GM18511 (cell line): ENCODE results near the gene CHST14.

Source experiments
- ATAC-seq: cut with Tn5 transposase; IDR thresholded peaks from one replicate; pipeline ENCODE4 v1.9.1; 2021; ENCODE audit warnings: mild to moderate bottlenecking, moderate library complexity; ENCODE audit not compliant: unreplicated experiment

CHST14 gene

DNA sequence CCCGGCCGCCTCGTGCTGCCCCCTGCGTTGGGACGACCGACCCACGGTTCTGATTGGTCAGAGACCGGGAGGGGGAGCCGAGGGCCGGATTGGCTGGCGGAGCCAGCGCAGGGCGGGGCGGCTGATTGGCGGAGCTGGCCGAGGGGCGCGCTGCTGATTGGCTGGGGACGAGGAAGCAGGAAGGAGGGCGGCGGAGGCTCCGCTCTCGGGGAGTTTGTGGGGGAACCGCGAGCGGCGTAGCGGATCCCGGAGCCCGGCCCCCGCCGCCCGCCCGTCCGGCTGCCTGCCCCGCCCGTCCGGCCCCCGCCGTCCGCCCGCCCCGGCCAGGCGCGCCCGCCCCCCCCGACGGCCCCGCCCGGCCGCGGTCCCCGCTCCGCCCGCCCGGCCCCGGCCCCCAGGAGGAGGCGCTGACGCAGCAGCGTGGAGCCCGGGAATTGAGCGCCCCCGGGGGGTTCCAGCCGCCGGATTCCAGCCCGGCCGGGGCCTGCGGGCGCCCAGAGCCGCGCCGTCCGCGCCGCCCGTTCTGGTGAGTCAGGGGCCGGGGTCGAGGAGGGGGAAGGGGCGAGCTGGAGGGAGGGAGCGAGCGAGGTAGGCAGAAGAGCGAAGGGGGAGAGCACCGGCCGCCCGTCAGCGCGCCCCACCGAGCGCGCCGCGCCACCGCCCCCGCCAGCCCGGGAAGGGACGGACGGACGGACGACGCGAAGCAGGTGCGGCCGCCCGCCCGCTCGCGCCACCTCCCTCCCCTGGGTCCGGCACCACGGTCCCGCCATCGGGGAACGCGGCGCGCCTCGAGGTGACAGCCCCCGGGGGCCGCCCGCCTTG lies 29.8 kb upstream of the CHST14 start, which contains the start of gene BAHD1:
TSS of gene BAHD1 (plus strand) at position 211 of the 822 bp plus-strand sequence. CDS start 17,512 bp downstream, outside the sequence.
- peak; percentile 89 for ATAC-seq

DNA sequence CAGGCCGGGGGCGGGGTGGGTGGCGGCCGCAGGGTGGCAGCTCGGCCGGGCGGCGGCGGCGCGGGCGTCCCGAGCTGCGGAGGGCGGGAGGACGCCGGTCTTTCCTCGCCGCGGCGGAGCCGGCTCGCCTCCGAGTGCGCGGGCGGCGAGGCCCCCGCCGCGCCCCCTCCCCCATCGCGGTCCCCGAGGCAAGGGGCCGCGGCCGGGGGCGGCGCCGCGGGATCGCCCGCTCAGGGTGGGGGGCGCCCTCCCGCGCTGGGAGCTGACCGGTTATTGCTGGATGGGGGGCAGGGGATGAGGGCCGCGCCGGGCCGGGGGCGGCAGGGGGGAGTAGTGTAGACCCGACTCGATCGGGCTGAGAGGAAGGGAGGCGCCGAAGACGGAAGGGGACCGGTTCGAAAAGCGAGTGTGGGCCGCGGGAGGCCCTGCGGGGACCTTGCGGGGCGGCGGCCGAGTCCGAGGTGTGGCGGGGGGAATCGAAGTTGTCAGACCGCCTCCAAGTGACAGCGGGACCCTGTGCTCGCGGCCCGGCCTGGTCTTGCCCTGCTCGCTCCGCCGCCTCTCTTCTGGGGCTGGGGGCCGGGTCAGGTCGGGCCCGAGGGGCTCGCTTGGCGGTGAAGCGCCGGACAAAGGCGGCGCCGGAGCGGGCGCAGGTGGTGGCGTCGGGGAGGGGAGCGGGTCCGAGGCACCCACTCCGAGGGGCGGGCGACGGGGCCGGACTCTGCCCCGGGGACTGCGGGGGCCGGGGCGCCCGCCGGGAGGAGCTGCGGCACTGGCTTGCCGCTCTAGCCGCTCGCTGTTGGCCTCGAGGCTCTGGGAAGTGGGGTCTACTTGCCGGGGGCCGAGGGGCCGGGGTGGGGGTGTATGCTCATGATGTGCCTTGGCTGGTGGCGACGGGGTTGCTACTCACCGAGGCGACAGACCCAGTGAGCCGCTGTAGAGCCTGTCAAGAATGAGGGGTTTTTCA lies 28.9 kb upstream of the CHST14 start:
- ATAC-seq = peak; percentile 10

DNA sequence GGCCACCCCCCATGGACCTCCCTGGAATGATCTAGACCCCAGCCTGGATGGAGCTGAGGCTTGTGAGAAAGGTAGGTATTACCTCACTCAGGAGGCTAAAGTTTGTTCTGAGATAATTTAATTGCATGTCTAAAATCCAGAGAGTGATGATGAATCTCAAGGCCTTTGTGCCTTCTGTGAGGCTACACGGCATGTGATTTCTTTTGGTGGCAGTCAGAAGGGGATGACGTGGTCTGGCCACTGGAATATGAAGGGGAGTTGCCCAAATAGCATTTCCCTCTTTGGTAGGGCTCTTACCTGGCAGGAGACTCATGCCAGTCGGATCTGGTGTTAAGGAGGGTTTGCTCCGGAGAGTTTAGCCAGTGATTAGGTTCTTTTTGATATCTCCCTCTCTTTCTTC lies 27.5 kb upstream of the CHST14 start:
- no peak for ATAC-seq

- no peak for ATAC-seq
Observed at GRCh38 chr15:40443846-40444245, 26.9 kb upstream of the CHST14 start.

- ATAC-seq = no peak
Observed at GRCh38 chr15:40444736-40445135, 26.0 kb upstream of the CHST14 start.

DNA sequence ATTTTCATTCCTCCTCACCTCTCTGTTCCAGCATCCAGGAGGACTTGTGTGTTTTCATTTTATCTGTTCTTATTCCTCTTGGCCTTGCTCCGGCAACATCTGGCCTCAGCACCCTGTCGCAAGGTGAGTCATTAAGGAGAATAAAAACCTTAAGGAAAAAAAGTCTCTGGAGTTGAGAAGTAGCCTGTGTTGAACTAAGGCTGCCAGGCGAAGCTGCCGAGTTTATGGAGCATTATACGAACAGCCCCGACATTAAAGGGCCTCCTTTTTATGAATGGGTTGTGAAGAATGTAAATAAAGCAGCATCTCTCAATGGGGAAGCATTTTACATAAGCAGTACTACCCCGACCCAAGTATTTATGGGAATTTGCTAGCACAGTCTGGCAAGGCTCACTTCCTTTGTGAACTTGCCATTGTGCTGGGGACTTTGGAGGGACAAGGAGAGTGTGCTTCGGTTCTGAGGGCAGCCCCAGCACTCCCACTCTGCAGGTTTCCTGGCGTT lies 25.3 kb upstream of the CHST14 start:
- ATAC-seq = no peak

DNA sequence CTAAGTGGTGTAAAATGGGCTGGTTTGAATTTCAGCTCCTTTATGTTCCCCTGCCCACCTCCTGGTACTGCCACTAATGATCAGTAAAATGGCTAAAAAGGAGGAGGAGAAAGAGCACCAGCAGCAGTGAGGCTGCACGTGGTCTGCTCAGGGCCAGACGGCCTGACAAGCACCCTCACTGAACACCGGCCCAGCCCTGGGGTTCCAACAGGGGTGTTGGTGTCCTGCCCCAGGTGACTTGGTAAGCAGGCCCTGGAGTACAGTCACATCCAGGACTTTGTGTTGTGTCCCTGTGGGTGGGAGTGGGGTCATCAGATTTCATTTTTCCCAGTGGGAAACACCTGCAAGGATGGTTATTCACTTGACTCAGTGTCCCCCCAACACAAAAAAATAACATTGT lies 24.6 kb upstream of the CHST14 start:
- no peak for ATAC-seq

DNA sequence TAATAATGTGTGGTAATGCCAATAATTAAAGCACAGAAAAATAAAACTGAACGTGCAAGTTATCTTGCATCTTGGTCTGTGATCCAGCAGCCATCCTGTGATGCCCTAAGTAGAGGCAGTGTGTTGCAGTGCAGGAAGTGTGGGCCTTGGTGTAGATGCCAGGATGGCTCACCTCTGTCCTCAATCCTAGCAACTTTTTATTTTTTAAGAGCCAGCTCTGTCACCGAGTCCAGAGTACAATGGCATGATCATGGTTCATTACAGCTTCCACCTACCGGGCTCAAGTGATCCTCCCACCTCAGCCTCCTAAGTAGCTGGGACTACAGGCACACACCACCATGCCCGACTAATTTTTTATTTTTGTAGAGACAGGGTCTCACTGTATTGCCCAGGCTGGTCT lies 22.4 kb upstream of the CHST14 start:
- ATAC-seq = no peak

- ATAC-seq = no peak
Observed at GRCh38 chr15:40449275-40449674, 21.5 kb upstream of the CHST14 start.

DNA sequence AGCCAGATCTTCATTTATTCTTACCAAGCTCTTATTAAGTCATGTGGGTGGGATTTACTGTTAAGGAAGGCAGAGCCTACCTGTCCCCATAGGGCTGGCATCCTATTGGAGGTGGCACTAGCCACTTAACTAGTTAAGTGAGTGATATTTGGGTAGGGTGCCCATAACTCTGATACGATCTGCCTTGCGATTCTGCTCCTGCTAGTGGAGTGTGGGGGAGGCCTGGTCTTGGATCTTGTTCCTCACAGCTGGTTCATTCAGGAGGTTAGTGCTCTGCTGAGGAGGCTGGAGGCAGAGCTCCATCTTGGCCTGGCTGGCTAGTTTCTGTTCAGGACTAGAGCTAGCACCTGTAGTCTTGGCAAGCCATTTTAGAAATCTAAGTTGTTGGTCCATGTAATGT lies 20.7 kb upstream of the CHST14 start:
- no peak for ATAC-seq

DNA sequence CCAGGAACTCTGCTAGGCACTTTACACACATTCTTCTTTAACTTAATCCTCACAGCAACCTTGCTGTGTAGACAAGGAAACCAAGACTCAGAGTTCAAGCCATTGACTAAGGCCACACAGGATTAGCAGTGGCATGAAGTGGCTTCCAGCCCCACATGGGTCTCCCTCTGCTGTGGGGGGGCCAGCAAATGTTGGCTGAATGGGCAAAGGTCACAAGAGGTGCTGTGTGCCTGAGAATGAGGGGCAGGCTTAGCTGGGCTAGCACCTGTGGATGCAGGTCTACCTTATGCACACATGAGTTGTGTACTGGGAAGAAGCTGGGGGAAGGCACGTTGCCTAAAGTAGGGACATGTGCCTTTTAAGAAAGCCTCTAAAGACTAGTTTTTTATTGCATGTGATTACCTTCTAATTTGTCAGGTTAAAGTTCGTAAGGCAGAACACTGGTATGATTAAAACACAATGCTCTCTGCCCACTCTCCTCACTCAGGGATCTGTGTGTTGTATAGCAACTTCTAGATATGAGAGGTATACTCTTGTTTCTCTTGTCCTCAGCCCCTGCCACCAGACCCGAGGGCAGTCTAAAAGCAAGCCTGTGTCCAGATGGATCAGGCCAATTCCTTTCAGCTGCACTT lies 19.1 kb upstream of the CHST14 start:
- ATAC-seq = no peak

DNA sequence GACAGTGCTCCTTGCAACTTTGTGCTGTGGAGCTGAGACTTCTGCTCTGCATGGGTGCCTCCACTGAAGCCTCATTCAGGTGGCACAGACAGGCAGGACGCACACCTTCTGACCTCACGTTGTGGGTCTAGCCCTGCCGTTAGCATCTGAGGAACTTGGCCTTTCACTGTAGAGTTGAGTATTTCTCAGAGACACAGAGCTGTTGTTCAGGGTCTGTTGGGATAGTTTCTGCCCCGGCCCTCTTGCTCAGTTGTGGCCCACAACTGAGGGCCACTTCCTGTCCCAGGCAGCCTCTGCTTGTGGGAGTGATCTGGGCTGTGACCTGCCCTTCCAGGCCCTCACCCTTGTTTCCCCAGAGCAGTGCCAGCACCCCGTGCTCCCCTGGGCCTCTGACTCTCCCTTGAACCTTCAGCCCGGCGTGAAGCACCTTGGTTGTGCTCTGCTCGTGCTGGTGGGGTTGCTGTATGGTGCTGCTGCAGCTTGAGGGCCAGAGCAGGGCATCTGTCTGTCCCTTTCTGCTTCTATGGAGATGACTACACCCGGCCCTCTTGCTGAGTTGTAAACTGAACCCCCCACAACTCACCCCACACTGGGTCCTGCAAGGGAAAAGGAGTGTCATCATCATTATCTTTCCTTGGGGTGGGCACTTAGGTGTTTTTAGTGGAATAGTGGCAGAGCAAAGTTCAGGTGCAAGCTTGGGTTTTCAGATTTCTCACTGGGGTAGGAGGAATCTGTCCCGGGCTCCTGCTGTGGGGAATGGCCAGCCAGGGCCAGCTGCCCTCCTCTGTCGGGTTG lies 18.3 kb upstream of the CHST14 start:
- ATAC-seq = peak; percentile 69

- ATAC-seq = peak; percentile 50
Observed at GRCh38 chr15:40453941-40454340, 16.8 kb upstream of the CHST14 start.

GRCh38 chr15:40454904-40455391 lies 15.8 kb upstream of the CHST14 start:
- no peak for ATAC-seq

DNA sequence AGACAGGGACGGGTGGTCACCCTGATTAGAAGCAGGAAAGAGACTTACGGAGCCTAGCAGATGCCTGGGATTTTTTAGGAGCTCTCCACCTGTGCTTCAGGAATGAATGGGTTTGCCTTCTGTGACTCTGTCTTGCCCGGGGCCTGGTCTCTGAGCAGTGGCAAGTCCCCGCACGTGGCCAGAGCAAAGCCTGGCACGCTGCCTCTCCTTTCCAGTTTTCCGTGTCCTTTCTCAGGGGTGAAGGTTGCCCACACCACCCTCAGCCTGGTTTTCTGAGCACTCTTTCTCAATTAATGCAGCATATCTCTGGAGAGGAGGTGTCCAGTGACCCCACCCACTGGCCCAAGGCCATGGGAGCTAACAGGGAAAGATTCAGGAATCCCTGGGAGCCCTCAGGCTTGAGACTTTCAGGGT lies 14.5 kb upstream of the CHST14 start:
- no peak for ATAC-seq

GRCh38 chr15:40456738-40457137 lies 14.0 kb upstream of the CHST14 start:
- ATAC-seq = no peak

DNA sequence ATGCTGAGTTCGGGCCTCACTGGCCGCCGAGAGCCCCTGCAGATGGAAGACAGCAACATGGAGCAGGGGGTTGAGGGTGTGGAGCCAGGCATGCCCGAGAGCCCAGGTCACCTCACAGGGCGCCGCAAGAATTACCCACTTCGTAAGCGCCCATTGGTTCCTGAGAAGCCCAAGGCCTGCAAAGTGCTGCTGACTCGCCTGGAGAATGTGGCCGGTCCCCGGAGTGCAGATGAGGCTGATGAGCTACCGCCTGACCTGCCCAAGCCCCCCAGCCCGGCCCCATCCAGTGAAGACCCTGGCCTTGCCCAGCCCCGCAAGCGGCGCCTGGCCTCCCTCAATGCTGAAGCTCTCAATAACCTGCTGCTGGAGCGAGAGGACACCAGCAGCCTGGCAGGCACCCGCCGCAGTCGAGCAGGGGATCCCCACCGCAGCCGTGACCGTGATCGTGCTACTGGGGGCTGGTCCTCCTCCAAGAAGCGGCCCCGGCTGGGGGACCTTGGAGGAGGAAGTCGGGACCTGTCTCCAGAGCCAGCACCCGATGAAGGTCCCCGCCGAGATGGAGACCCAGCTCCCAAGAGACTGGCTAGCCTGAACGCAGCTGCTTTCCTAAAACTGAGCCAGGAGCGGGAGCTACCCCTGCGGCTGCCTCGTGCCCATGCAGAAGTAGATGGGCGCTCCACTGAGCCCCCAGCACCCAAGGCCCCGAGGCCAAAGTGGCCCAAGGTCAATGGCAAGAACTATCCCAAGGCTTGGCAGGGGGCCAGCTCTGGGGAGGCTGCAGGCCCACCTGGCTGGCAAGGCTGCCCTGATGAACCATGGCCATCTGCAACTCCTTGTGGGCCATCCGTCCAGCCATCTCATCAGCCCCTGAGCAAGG lies 12.1 kb upstream of the CHST14 start:
- ATAC-seq = no peak

GRCh38 chr15:40459391-40460015 lies 11.3 kb upstream of the CHST14 start:
- no peak for ATAC-seq

- ATAC-seq = no peak
Observed at GRCh38 chr15:40460404-40460803, 10.4 kb upstream of the CHST14 start.
